ENCODE measurements around the gene XAGE5.
"Not testable (repeated sequence)": the region's sequence is repeated elsewhere in the genome, so short reads cannot be mapped to it uniquely, and the experiment has no call there.

Gene XAGE5

GRCh38 chrX:52811065-52811625 lies at the start of gene XAGE5:
XAGE5 (plus strand) TSS chrX:52811287; CDS start chrX:52812567, 1,280 bp downstream.
- no peaks in the 10 kb centered on the region for H3K27me3 ChIP-seq (ENCODE audit: insufficient read depth, low read length)
- no peaks in the 10 kb centered on the region for H3K9me3 ChIP-seq (ENCODE audit: low read length)
- H3K4me1 ChIP-seq (ENCODE audit: insufficient read depth, low read length, severe bottlenecking): no peaks in the 10 kb centered on the region
- no peak within 1 kb of the TSS for H2AFZ ChIP-seq (ENCODE audit: low read length)
- H3K4me2 ChIP-seq (ENCODE audit: low read length): no peak within 1 kb of the TSS
- H3K27ac ChIP-seq (ENCODE audit: low read depth, low read length, poor library complexity, severe bottlenecking): no peak within 1 kb of the TSS
- TF ChIP-seq CTCF (IDR thresholded peaks at IDR 0.05; ENCODE audit: low read length) (no peak), EZH2 (IDR thresholded peaks at IDR 0.05; ENCODE audit: borderline replicate concordance, low read length) (no peak)
- H3K79me2 ChIP-seq (ENCODE audit: insufficient read depth, low read length): no peaks in the 10 kb centered on the region
- H3K36me3 ChIP-seq (ENCODE audit: insufficient read depth, low read length): no peaks in the 10 kb centered on the region
- no peak within 1 kb of the TSS for H3K4me3 ChIP-seq (ENCODE audit: low read depth, low read length, poor library complexity, severe bottlenecking)
- no peaks in the 10 kb centered on the region for H4K20me1 ChIP-seq (ENCODE audit: insufficient read depth, low read length)
- H3K9ac ChIP-seq (ENCODE audit: low read length): no peak within 1 kb of the TSS
- H3F3A ChIP-seq (ENCODE audit: insufficient read depth, low read length): no peaks in the 10 kb centered on the region
- no peaks in the 10 kb centered on the region for H3K9me2 ChIP-seq (ENCODE audit: low read depth, low read length)

- H3K4me3 ChIP-seq (ENCODE audit: low read depth, low read length, poor library complexity, severe bottlenecking); H3K9me3 ChIP-seq (ENCODE audit: low read length); H3K4me2 ChIP-seq (ENCODE audit: low read length); H3K9me2 ChIP-seq (ENCODE audit: low read depth, low read length); H3K79me2 ChIP-seq (ENCODE audit: insufficient read depth, low read length); H2AFZ ChIP-seq (ENCODE audit: low read length); H3K4me1 ChIP-seq (ENCODE audit: insufficient read depth, low read length, severe bottlenecking); H3K36me3 ChIP-seq (ENCODE audit: insufficient read depth, low read length); H3F3A ChIP-seq (ENCODE audit: insufficient read depth, low read length); H3K27ac ChIP-seq (ENCODE audit: low read depth, low read length, poor library complexity, severe bottlenecking); H3K9ac ChIP-seq (ENCODE audit: low read length); H4K20me1 ChIP-seq (ENCODE audit: insufficient read depth, low read length); H3K27me3 ChIP-seq (ENCODE audit: insufficient read depth, low read length): not testable (repeated sequence)
Observed at GRCh38 chrX:52765983-52766382, 45.1 kb upstream of the XAGE5 start.

GRCh38 chrX:52773504-52773903 lies 37.6 kb upstream of the XAGE5 start:
- not testable (repeated sequence) for H3K36me3 ChIP-seq (ENCODE audit: insufficient read depth, low read length)

GRCh38 chrX:52797327-52797726 lies 13.8 kb upstream of the XAGE5 start, which contains the start of gene SPANXN5:
SPANXN5 (minus strand) TSS chrX:52797427; CDS start chrX:52797348, 79 bp downstream.
- not testable (repeated sequence) for H2AFZ ChIP-seq (ENCODE audit: low read length); H3K9me2 ChIP-seq (ENCODE audit: low read depth, low read length); H3K4me3 ChIP-seq (ENCODE audit: low read depth, low read length, poor library complexity, severe bottlenecking); H3F3A ChIP-seq (ENCODE audit: insufficient read depth, low read length); H3K36me3 ChIP-seq (ENCODE audit: insufficient read depth, low read length); H3K4me2 ChIP-seq (ENCODE audit: low read length); H3K9ac ChIP-seq (ENCODE audit: low read length); H4K20me1 ChIP-seq (ENCODE audit: insufficient read depth, low read length); H3K4me1 ChIP-seq (ENCODE audit: insufficient read depth, low read length, severe bottlenecking); H3K79me2 ChIP-seq (ENCODE audit: insufficient read depth, low read length); H3K27ac ChIP-seq (ENCODE audit: low read depth, low read length, poor library complexity, severe bottlenecking); H3K27me3 ChIP-seq (ENCODE audit: insufficient read depth, low read length); H3K9me3 ChIP-seq (ENCODE audit: low read length)

More at GRCh38 chrX:52773504-52773903, 37.6 kb upstream of the XAGE5 start:
- not testable (repeated sequence) for H3K27ac ChIP-seq (ENCODE audit: low read depth, low read length, poor library complexity, severe bottlenecking); H3F3A ChIP-seq (ENCODE audit: insufficient read depth, low read length); H3K4me2 ChIP-seq (ENCODE audit: low read length); H3K4me1 ChIP-seq (ENCODE audit: insufficient read depth, low read length, severe bottlenecking); H4K20me1 ChIP-seq (ENCODE audit: insufficient read depth, low read length); H3K4me3 ChIP-seq (ENCODE audit: low read depth, low read length, poor library complexity, severe bottlenecking); H3K9ac ChIP-seq (ENCODE audit: low read length); H3K9me2 ChIP-seq (ENCODE audit: low read depth, low read length); H2AFZ ChIP-seq (ENCODE audit: low read length); H3K27me3 ChIP-seq (ENCODE audit: insufficient read depth, low read length); H3K79me2 ChIP-seq (ENCODE audit: insufficient read depth, low read length); H3K9me3 ChIP-seq (ENCODE audit: low read length)

GRCh38 chrX:52804876-52805275 lies 6.2 kb upstream of the XAGE5 start:
- H3K4me1 ChIP-seq (ENCODE audit: insufficient read depth, low read length, severe bottlenecking); H3K79me2 ChIP-seq (ENCODE audit: insufficient read depth, low read length); H3K4me2 ChIP-seq (ENCODE audit: low read length); H3K9me2 ChIP-seq (ENCODE audit: low read depth, low read length); H3K9ac ChIP-seq (ENCODE audit: low read length); H3K36me3 ChIP-seq (ENCODE audit: insufficient read depth, low read length); H3K4me3 ChIP-seq (ENCODE audit: low read depth, low read length, poor library complexity, severe bottlenecking); H3K27ac ChIP-seq (ENCODE audit: low read depth, low read length, poor library complexity, severe bottlenecking); H3F3A ChIP-seq (ENCODE audit: insufficient read depth, low read length); H4K20me1 ChIP-seq (ENCODE audit: insufficient read depth, low read length); H2AFZ ChIP-seq (ENCODE audit: low read length); H3K27me3 ChIP-seq (ENCODE audit: insufficient read depth, low read length); H3K9me3 ChIP-seq (ENCODE audit: low read length): not testable (repeated sequence)

Measured in OCI-LY1 (cell line).